ENCODE measurements around the gene EPM2A.

- no peak for TF ChIP-seq CTCF (IDR thresholded peaks at IDR 0.05)
- no peak for TF ChIP-seq EP300 (IDR thresholded peaks at IDR 0.05)
- TF ChIP-seq POLR2AphosphoS5 (IDR thresholded peaks at IDR 0.05) = no peak
Observed at GRCh38 chr6:145745861-145746260, 10.5 kb upstream of the EPM2A start.

Measured in stomach (tissue), 4 donors.